ENCODE data around the gene ACTRT2.

Gene ACTRT2

GRCh38 chr1:3021801-3022401 is 634 bp downstream of the ACTRT2 start:
- Histone ChIP-seq H3K27ac (ENCODE audit: low read depth, low read length) (no peak overlapping the region), H3K27me3 (ENCODE audit: low read length) (no peaks in the 10 kb centered on the region), H3K4me3 (ENCODE audit: insufficient read depth, low read length, poor library complexity, severe bottlenecking) (no peak overlapping the region), H3K9ac (ENCODE audit: low read length) (no peak overlapping the region), H3K4me2 (ENCODE audit: low read depth, low read length, poor library complexity, severe bottlenecking) (no peak overlapping the region), H3K9me3 (ENCODE audit: insufficient read depth, low read length) (no peaks in the 10 kb centered on the region), H3F3A (ENCODE audit: insufficient read depth) (no peaks in the 10 kb centered on the region), H3K79me2 (ENCODE audit: insufficient read depth, low read length) (no peaks in the 10 kb centered on the region), H3K9me2 (replicated peaks; ENCODE audit: insufficient read depth, low read length) (no peaks in the 10 kb centered on the region), H4K20me1 (ENCODE audit: low read depth, low read length) (no peaks in the 10 kb centered on the region), H2AFZ (ENCODE audit: low read depth, low read length, severe bottlenecking) (no peak overlapping the region), H3K36me3 (ENCODE audit: low read length) (no peaks in the 10 kb centered on the region)
- no peak for TF ChIP-seq EZH2phosphoT487 (conservative IDR thresholded peaks at IDR 0.05; ENCODE audit: low read length)
- TF ChIP-seq CTCF (IDR thresholded peaks at IDR 0.05; ENCODE audit: insufficient read depth, low read length, poor library complexity, severe bottlenecking), result no peak

- no peak overlapping the region for H3K27ac ChIP-seq (ENCODE audit: low read depth, low read length)
- H3K27me3 ChIP-seq (ENCODE audit: low read length), result no peaks in the 10 kb centered on the region
- H3K9me3 ChIP-seq (ENCODE audit: insufficient read depth, low read length), result no peaks in the 10 kb centered on the region
- H3K4me3 ChIP-seq (ENCODE audit: insufficient read depth, low read length, poor library complexity, severe bottlenecking), result no peak overlapping the region
- H2AFZ ChIP-seq (ENCODE audit: low read depth, low read length, severe bottlenecking), result no peak overlapping the region
- no peaks in the 10 kb centered on the region for H3K9me2 ChIP-seq (replicated peaks; ENCODE audit: insufficient read depth, low read length)
- no peak overlapping the region for H3K4me2 ChIP-seq (ENCODE audit: low read depth, low read length, poor library complexity, severe bottlenecking)
- no peaks in the 10 kb centered on the region for H3K79me2 ChIP-seq (ENCODE audit: insufficient read depth, low read length)
- H3K9ac ChIP-seq (ENCODE audit: low read length), result no peak overlapping the region
- no peaks in the 10 kb centered on the region for H3F3A ChIP-seq (ENCODE audit: insufficient read depth)
- H3K36me3 ChIP-seq (ENCODE audit: low read length), result no peaks in the 10 kb centered on the region
- TF ChIP-seq EZH2phosphoT487 (conservative IDR thresholded peaks at IDR 0.05; ENCODE audit: low read length) (no peak), CTCF (IDR thresholded peaks at IDR 0.05; ENCODE audit: insufficient read depth, low read length, poor library complexity, severe bottlenecking) (no peak)
- H4K20me1 ChIP-seq (ENCODE audit: low read depth, low read length), result no peaks in the 10 kb centered on the region
Measured at GRCh38 chr1:3022511-3022973, 1.3 kb downstream of the ACTRT2 start.

- Histone ChIP-seq H3K27ac (ENCODE audit: low read depth, low read length) (no peak overlapping the region), H3F3A (ENCODE audit: insufficient read depth) (no peaks in the 10 kb centered on the region), H3K36me3 (ENCODE audit: low read length) (no peaks in the 10 kb centered on the region), H3K4me2 (ENCODE audit: low read depth, low read length, poor library complexity, severe bottlenecking) (no peak overlapping the region), H2AFZ (ENCODE audit: low read depth, low read length, severe bottlenecking) (no peak overlapping the region), H3K79me2 (ENCODE audit: insufficient read depth, low read length) (no peaks in the 10 kb centered on the region), H3K27me3 (ENCODE audit: low read length) (no peaks in the 10 kb centered on the region), H4K20me1 (ENCODE audit: low read depth, low read length) (no peaks in the 10 kb centered on the region), H3K9me2 (replicated peaks; ENCODE audit: insufficient read depth, low read length) (no peaks in the 10 kb centered on the region), H3K4me3 (ENCODE audit: insufficient read depth, low read length, poor library complexity, severe bottlenecking) (no peak overlapping the region), H3K9me3 (ENCODE audit: insufficient read depth, low read length) (no peaks in the 10 kb centered on the region), H3K9ac (ENCODE audit: low read length) (no peak overlapping the region)
- TF ChIP-seq CTCF (IDR thresholded peaks at IDR 0.05; ENCODE audit: insufficient read depth, low read length, poor library complexity, severe bottlenecking) (no peak), EZH2phosphoT487 (conservative IDR thresholded peaks at IDR 0.05; ENCODE audit: low read length) (no peak)
Measured at GRCh38 chr1:3022976-3023375, 1.7 kb downstream of the ACTRT2 start.
